HepG2 (cell line): ENCODE data around the gene HMGCR.

Experiments
- EP300 ChIP-seq, 3 experiments: sonication (generic) in 1 of 3; formaldehyde crosslinking in 1 of 3; IDR thresholded peaks; 2 replicates each; pipeline versions ENCODE4 v1.5.1 to v1.6.1; 2011 to 2020; ENCODE audit warnings: low read depth in 2 of 3, low read length in 2 of 3, borderline replicate concordance in 1 of 3, improper control_type of control experiment in 1 of 3, mild to moderate bottlenecking in 1 of 3, missing genetic modification reagents in 1 of 3, moderate library complexity in 1 of 3
- HDAC6 ChIP-seq: fragments of 200-600 bp; sonication (generic); IDR thresholded peaks from 2 replicates; pipeline ENCODE4 v1.7.0; 2017; ENCODE audit warnings: mild to moderate bottlenecking, antibody characterized with exemption, low read length, low read depth
- ZBTB40 ChIP-seq, 2 experiments: fragments of 450-650 bp in 1 of 2; sonication (generic) in 1 of 2; formaldehyde crosslinking in 1 of 2; IDR thresholded peaks; 2 replicates each; pipeline versions ENCODE4 v1.6.1 to v1.8.0; 2016 to 2022; ENCODE audit warnings: antibody characterized with exemption in 1 of 2, mild to moderate bottlenecking in 1 of 2, missing genetic modification reagents in 1 of 2

DNA sequence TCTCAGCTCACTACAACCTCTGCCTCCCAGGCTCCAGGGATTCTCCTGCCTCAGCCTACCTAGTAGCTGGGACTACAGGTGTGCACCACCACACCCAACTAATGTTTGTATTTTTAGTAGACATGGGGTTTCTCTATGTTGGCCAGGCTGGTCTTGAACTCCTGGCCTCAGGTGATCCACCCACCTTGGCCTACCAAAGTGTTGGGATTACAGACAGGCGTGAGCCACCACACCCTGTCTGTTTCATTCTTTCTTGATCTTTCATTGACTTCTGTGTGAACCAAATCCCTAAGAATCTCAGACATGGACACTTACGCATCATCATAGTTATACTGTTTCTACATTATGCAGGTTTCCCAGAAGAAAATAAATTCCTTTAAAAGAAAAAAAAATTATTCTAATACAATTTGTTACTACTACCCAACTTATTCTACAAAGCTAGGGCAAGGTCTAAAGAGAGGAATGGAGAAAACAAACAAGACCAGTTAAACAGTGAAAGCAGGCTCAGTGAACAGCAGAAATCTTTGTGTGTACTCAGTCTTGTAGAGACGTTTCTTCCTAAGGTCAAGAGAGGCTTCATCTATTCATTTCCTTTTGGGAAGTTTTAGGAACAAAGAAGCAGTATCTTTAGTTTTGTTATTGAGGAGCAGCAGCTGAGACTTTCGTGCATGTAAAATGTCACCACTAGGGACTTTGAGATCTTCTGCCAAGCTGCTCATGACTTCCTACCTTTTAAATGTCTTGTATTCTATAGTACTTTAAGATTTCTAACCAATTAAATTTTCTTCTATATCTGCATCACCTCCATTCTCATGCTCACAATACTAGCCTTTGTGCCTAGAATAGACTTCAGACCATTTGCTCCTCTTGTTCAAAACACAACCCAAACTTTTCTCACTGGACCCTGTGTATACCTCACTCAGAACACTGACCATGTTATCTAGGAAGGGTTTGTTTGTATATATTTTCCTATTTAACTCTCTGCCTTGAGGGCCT lies 5.6 kb upstream of the HMGCR start:
- no peak for TF ChIP-seq ZBTB40 (IDR thresholded peaks at IDR 0.05)
- TF ChIP-seq ZBTB40 (CRISPR knock-in tag; IDR thresholded peaks at IDR 0.05), result no peak
- peak in 1 of 2 experiments; percentile 75; a peak in 2 of 4 replicates for TF ChIP-seq EP300 (IDR thresholded peaks at IDR 0.05; ENCODE audit: low read depth in 2 of 2, low read length in 2 of 2)
- no peak; the same call in 1 of the 2 replicates for TF ChIP-seq EP300 (CRISPR knock-in tag; IDR thresholded peaks at IDR 0.05; ENCODE audit: borderline replicate concordance)
- no peak for TF ChIP-seq HDAC6
